Effector CD4-positive, alpha-beta T cell (primary cell): Measurements from ENCODE around the gene MEN1.

Source experiments
- DNase-seq: peaks from one replicate; pipeline ENCODE4 v3.0.0-alpha.2; 2020

Gene MEN1

DNA sequence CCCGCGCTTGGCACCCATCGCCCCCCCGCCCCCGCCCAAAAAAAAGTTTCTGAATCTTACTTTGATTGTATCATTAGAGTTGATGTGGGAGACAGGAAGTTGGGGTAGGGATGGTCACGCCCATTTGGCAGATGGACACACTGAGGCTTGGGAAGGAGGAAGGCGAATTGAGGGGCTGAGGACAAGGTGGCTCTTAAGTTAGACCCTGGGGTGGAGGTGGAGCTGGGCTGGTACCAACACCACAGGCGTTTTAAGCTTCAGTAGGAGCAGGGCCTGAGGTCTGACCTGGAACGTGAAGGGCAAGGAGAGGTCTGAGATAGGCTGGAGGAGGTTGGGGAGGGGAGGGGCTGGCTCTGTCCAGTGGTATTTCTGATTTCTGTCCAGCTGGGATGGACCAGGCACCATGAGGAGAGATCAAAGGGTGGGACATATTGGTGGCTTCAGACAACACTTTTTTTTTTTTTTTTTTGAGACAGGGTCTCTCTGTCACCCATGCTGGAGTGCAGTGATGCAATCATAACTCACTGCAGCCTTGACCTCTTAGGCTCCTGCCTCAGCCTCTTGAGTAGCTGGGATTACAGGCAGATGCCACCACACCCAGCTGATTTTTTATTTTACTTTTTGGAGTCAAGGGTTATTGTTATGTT is 34.9 kb upstream of the MEN1 start:
- DNase-seq, result no peak

DNA sequence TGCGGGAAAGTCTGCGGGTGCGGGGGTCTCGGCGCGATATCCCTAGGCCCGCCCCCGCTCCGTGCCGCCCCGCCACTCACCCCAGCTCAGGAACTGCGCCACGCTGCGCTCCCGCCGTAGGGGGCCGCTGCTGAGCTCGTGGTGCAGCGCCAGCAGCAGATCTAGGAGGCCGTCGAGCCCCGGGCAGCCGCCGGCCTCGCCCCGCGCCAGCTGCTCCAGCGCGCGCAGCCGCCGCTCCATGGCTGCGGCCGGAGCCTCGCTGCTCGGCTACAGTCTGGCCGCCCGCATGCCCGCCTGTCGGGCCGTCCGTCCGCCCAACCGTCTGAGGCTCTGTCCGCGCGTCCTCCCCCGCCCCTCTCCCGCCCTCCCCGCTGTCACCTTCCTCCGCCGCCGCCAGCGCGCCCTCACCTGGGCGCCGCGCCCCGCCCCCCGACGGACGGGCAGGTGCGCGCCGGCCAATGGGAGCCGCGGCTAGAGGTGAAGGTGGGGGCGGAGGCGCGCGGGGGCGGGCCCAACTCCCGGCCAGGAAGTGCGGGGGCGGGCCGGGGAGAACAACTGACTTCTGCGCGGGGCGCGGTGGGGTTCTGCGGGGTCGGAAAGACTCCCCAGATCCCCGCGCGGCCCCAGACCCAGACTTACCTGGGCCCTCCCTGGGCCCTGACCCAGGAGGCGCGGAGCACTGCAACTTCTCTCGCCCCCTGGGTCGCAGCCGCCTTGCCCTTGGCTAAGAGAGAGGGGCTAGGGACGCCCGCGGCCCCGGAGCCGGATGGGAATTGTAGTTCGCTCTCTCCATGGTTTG is 34.2 kb upstream of the MEN1 start, which contains the start of gene CDC42BPG:
Gene CDC42BPG, minus strand, starts transcription at position 324 of the 799 bp plus-strand sequence. Its CDS starts 84 bp downstream, at position 240.
- DNase-seq, result peak; percentile 69

DNA sequence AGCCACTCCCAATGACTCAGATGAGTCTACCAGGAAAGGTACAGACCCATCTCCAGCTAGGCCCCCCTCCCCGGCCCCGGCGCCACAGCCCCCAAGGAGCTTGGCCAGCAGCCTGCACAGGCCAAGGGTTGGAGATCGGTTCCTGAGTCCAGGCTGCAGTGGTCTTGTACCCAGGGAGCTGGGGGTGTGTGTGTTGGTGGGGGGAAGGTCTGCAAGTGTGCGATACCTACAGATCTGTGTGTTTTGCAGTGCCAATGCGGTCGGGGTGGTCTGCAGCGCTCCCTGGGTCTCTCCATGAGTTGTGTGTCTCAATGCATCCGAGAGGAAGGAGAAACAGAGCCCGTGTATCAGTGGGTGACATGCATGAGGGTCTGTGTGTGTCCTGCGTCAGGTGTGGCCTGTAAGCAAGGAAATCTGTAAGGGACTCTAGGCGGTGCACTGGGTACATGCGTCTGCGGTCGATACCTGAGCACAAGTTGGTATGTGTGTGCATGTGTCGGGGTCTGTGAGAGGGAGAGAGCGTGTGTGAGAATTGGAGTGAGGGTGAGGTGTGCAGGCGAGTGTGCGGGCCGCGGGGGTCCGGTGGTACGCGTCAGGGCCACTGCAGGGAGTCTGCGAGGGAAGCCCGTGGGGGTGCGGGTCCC is 33.5 kb upstream of the MEN1 start:
- no peak for DNase-seq

- no peak for DNase-seq
Measured at GRCh38 chr11:64842851-64843685, 32.7 kb upstream of the MEN1 start.

DNA sequence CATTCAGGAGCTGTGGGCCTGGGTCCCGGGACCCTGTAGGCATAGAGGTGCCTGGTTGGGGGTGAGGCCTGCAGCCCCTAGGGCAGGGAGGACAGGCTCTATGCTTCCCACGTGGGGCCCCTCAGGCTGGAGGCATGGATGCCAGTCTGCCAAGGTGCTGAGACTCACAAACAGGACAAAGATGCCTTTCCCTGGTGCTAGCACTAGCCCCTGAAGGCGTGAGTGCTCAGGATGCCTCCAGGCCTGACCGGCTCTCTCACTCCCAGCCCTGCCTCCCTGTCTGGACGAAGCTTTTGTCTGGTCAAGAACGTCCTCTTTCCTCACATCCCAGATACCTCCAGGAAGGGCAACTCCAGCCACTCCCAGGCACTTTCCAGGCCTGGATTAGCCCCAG is 32.0 kb upstream of the MEN1 start:
- no peak for DNase-seq

- DNase-seq, result no peak
Measured at GRCh38 chr11:64841592-64842365, 31.4 kb upstream of the MEN1 start.

GRCh38 chr11:64839887-64840782 is 29.8 kb upstream of the MEN1 start:
- DNase-seq, result no peak

- no peak for DNase-seq
Measured at GRCh38 chr11:64839335-64839734, 29.0 kb upstream of the MEN1 start.

- no peak for DNase-seq
Measured at GRCh38 chr11:64838600-64839334, 28.4 kb upstream of the MEN1 start.

GRCh38 chr11:64837887-64838351 is 27.6 kb upstream of the MEN1 start:
- no peak for DNase-seq

DNA sequence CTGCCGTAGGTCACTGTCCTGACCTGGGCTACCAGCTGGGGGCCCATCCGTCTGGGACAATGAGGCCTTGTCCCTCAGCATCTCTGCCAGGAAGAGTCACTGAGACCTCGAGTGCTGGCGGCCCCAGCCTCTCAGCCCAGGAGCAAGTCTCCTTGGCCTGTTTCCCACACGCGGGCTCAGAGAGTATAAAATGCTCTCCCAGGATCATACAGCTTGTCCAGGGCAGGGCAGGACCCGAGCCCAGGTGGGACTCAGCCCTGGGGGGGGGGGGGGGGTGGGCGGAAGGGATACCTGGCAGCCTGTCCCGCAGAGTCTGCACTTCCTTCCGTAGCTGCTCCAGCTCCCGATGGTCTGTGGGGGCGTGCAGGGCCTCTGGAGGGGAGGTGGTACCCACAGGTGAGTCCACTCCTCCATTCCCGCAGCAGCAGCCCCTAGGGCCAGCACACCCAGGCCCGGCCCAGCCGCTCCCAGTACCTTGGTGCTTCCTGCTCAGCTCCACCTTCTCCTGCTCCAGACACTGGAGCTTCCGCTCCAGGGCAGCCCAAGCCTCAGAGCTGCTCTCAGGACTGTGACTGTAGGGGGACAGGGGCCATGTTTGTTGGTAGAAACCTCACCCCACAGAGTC is 26.2 kb upstream of the MEN1 start:
- DNase-seq, result no peak

DNA sequence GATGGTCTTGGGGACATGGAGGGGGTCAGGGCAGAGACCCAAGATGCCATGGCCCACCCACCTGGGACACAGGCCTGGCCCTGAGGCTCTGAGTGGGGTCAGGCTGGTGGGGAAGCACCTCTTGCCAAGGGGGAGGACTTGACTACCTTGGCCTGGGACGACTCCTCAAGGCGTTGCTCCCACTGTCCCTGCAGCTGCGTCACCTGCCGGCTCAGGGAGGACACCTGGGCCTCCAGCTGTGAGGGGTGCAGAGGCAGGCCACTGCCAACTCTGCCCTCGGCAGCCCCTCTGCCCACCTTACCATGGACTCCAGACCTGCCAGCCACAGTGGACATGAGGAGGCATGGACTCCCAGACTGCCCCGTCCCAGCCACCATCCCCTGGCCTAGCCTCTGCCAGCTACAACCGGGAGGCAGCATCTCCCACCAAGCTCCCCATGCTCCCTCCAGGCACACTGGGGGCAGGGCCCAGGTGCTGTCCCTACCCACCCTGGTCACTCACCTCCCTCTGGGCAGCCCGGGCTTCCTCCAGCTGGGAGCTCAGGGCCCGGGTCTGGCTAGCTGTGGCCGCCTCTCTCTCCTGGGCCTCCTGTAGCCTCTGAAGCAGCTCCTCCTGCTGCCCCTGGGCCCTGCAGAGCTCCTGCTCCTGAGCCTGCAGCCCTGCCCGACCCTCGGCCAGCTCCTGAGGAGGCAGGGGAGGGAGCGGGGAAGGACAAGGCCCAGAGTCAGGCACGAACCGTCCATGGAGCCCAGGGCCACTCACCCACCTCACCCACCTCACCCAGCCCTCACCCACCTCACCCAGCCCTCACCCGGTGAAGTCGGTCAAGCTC is 25.5 kb upstream of the MEN1 start:
- DNase-seq, result no peak

DNA sequence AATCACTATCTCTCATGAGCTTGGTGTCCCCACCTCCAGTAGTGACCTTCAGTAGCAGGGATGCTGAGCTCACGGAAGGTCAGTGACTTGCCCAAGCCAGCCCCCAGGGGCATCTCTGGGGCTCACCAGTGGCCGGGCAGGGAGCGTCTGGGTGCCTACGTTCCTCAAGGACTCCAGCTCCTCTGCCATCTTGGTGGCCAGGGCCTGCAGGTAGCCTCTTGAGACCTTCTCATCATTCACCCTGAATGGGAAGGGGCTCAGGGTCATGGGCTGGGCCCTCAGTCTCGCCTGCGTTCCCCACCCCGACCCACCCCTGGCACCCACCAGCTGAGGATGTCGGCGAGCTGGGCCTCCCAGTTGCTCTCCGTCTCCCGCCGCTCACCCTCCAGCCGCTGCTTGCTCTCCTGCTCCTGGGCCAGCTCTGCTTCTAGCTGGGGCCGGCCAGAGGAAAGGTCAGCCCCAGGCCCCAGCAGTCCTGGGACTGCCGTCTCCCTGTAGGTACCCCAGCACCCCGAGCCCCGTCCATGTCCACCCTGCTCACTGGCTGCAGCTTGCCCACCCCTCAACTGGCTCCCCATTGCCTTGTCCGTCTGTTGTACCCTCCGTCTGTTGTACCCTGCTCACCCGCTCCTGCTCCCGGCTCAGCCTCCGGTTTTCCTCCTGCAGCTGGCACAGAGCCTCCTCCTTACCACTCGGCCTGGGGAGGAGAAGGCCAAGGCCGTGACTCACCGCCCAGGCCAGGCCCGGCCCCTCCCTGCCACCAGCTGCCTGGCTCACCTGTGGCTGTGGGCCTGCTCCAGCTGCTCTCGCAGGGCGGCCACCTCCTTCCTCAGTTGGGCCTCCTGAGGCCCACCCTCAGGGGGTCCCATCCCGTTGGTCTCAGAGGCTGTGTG is 24.6 kb upstream of the MEN1 start:
- DNase-seq, result no peak

- no peak for DNase-seq
Measured at GRCh38 chr11:64834031-64834722, 23.8 kb upstream of the MEN1 start.

GRCh38 chr11:64833509-64833908 is 23.2 kb upstream of the MEN1 start:
- DNase-seq, result no peak

DNA sequence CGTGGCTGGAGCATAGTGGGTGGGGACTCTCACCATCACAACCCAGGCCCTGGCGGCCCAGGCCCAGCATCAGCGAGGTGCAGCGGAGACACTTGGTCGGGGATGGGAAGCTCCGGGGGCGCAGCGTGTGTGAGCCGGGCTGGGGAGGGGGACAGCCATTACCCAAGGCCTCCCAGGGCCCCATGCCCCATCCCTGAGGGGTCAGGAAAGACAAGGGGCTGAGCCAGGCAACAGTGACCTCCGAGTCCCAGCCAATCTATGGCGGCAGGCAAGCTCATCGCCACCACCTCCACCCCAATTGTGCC is 22.8 kb upstream of the MEN1 start:
- no peak for DNase-seq
